ENCODE results near the gene SPRR3. TPM values are rescaled to one million over a fixed set of nuclear protein-coding genes. Genes with fewer than 3 reads are reported as not detected.

Gene SPRR3
- total RNA-seq, 4 donors from 2014 or later = not detected

DNA sequence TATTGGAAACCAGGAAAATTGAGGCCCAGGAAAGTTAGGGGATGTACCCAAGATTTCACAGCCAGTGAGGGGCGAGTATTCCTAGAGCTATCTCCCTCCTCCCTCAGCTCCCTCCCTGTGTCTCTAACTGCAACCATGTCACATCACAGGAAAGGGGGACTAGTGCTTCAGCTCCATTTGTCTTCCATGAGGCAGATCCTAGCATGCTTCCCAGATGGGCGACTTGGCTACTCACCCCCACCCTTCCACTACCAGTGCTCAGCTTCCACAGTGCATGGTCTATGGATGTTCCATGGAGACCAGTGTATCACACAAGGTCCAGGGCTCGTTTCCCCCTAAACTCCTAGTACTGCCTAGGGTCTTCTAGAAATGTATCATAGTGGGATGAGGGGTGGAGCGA, 35.7 kb upstream of the SPRR3 start:
- Histone ChIP-seq H3K4me1 (no peaks in the 10 kb centered on the region), H3K27me3 (no peaks in the 10 kb centered on the region), H3K4me3 (no peak overlapping the region), H3K36me3 (no peaks in the 10 kb centered on the region), H3K27ac (no peak overlapping the region), H3K9me3 (no peaks in the 10 kb centered on the region)
- no peak for DNase-seq (ENCODE audit: low spot score in 2 of 2)
- TF ChIP-seq, protein P1, sequence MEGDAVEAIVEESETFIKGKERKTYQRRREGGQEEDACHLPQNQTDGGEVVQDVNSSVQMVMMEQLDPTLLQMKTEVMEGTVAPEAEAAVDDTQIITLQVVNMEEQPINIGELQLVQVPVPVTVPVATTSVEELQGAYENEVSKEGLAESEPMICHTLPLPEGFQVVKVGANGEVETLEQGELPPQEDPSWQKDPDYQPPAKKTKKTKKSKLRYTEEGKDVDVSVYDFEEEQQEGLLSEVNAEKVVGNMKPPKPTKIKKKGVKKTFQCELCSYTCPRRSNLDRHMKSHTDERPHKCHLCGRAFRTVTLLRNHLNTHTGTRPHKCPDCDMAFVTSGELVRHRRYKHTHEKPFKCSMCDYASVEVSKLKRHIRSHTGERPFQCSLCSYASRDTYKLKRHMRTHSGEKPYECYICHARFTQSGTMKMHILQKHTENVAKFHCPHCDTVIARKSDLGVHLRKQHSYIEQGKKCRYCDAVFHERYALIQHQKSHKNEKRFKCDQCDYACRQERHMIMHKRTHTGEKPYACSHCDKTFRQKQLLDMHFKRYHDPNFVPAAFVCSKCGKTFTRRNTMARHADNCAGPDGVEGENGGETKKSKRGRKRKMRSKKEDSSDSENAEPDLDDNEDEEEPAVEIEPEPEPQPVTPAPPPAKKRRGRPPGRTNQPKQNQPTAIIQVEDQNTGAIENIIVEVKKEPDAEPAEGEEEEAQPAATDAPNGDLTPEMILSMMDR (IDR thresholded peaks at IDR 0.05) = no peak
- TF ChIP-seq EP300 (IDR thresholded peaks at IDR 0.05) (no peak), POLR2A (IDR thresholded peaks at IDR 0.05) (no peak)
- WGBS, 2 donors = 78 to 84% methylated on average over 4 of the region's 4 CpGs

DNA sequence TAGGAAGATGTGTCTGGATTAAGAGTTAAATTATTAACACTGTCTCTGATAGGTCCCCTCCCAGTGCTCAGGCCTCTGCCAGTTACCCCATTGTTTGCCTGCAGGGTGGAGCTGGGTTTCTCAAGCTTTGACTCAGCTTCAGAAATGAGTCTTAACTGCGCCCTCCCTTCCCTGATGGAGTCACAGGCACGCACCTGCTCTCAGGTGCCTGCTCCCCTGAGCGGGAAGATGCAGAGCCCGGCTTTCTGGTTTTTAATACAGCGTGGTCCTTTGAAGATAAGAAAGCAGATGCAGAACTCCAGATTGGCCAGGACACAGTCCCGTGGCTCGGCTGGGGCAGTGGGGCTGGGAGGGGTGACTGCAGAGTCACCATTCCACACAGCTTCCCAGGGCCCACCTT, 34.3 kb upstream of the SPRR3 start:
- H3K4me1 ChIP-seq = no peaks in the 10 kb centered on the region
- TF ChIP-seq, protein P1 (IDR thresholded peaks at IDR 0.05) = no peak
- TF ChIP-seq POLR2A (IDR thresholded peaks at IDR 0.05) (no peak), EP300 (IDR thresholded peaks at IDR 0.05) (no peak)
- no peaks in the 10 kb centered on the region for H3K9me3 ChIP-seq
- H3K36me3 ChIP-seq = no peaks in the 10 kb centered on the region
- no peak overlapping the region for H3K4me3 ChIP-seq
- whole genome bisulfite sequencing, 2 donors = 69 to 70% methylated on average over 7 of the region's 7 CpGs
- no peaks in the 10 kb centered on the region for H3K27me3 ChIP-seq
- DNase-seq (ENCODE audit: low spot score in 2 of 2) = no peak
- no peak overlapping the region for H3K27ac ChIP-seq

GRCh38 chr1:152968248-152968647, 33.3 kb upstream of the SPRR3 start:
- H3K9me3 ChIP-seq = no peaks in the 10 kb centered on the region
- no peak overlapping the region for H3K4me3 ChIP-seq
- no peaks in the 10 kb centered on the region for H3K27me3 ChIP-seq
- TF ChIP-seq EP300 (IDR thresholded peaks at IDR 0.05) (no peak), POLR2A (IDR thresholded peaks at IDR 0.05) (no peak)
- TF ChIP-seq, protein P1 (IDR thresholded peaks at IDR 0.05) = no peak
- H3K36me3 ChIP-seq = no peaks in the 10 kb centered on the region
- H3K4me1 ChIP-seq = no peaks in the 10 kb centered on the region
- no peak overlapping the region for H3K27ac ChIP-seq
- DNase-seq (ENCODE audit: low spot score in 2 of 2) = no peak
- 59 to 67% methylated on average over 2 of the region's 2 CpGs for WGBS, 2 donors

DNA sequence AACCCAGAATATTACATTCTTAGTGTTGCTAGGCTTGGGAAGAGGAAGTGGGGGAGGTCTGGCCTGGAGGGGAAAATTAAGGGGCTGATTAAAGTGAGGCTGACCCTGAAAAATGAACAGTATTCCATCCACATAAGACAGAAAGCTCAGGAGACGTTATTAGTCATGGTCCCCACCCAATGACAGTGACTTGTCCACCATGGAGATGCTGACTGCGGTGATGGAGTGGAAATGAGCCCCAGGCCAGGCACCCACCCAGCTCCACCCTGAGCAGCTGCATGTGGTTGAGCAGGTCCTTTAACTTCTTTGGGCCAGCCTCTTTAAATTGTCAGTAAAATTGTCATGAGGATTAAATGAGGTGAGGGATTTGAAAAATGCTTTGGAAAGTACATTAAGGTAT, 32.5 kb upstream of the SPRR3 start:
- Histone ChIP-seq H3K4me3 (no peak overlapping the region), H3K4me1 (no peaks in the 10 kb centered on the region), H3K9me3 (no peaks in the 10 kb centered on the region), H3K36me3 (no peaks in the 10 kb centered on the region), H3K27ac (no peak overlapping the region), H3K27me3 (no peaks in the 10 kb centered on the region)
- no peak for TF ChIP-seq EP300 (IDR thresholded peaks at IDR 0.05)
- TF ChIP-seq, protein P1 (IDR thresholded peaks at IDR 0.05) = no peak
- TF ChIP-seq POLR2A (IDR thresholded peaks at IDR 0.05) = no peak
- 72 to 82% methylated on average over 2 of the region's 2 CpGs for WGBS, 2 donors
- no peak for DNase-seq (ENCODE audit: low spot score in 2 of 2)

DNA sequence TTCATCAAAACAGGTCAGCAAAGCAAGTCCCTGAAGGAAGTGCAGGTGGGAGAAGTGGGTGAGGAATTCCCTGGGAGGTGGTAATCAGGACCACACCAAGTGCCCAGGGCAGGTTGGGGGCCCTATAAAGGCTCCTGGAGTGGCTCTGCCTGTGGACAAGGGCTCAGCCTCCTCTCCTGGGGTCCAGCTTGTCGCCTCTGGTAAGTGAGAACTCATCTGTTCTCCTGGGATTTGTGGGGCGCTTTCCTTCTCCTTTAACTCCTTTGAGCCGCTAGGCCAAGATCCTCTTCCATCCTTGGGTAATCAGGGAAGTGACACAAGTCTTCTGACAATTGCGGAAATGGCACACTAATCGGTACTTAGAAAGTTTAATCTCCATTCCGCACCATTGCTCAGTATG, 31.1 kb upstream of the SPRR3 start, which contains the start of gene SPRR4:
Gene SPRR4, plus strand, starts transcription at position 154 of the 400 bp plus-strand sequence. CDS start 1,243 bp downstream, outside the sequence.
- no peaks in the 10 kb centered on the region for H3K9me3 ChIP-seq
- DNase-seq (ENCODE audit: low spot score in 2 of 2) = no peak
- TF ChIP-seq, protein P1 (IDR thresholded peaks at IDR 0.05) = no peak
- TF ChIP-seq POLR2A (IDR thresholded peaks at IDR 0.05) = no peak
- no peak for TF ChIP-seq EP300 (IDR thresholded peaks at IDR 0.05)
- H3K27ac ChIP-seq = no peak within 1 kb of the TSS
- no peaks in the 10 kb centered on the region for H3K36me3 ChIP-seq
- no peaks in the 10 kb centered on the region for H3K27me3 ChIP-seq
- 81 to 91% methylated on average over 6 of the region's 6 CpGs for WGBS, 2 donors
- no peaks in the 10 kb centered on the region for H3K4me1 ChIP-seq
- H3K4me3 ChIP-seq = no peak within 1 kb of the TSS

Measured in tibial nerve (tissue), 4 donors.